Measurements from ENCODE around the gene USP3.

DNA sequence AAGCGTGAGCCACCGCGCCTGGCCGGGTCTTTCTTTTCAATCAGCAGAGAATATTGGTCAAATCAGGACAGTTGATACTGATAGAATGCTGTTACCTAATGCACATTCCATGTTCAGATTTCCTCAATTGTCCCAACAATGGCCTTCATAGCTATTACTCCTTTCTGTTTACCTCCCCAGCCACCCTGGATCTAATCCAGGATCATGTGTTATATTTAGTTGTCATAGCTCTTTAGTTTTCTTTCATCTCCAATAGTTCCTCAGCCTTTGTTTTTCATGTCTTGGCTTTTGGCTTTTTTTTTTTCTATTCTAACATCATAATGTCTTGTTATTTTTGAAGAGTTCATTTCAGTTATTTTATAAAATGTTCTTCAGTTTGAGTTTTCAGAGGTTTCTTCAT, 14.6 kb downstream of the USP3 start:
- no peak for TF ChIP-seq GATA2 (IDR thresholded peaks at IDR 0.05; ENCODE audit: low read depth, low read length)
- TF ChIP-seq GATA3 (IDR thresholded peaks at IDR 0.05; ENCODE audit: low read depth, low read length), result no peak

All from SH-SY5Y (cell line).